GM18907 (cell line): ENCODE results near the gene TRIM8.

Experiments used
- ATAC-seq: cut with Tn5 transposase; IDR thresholded peaks from one replicate; pipeline ENCODE4 v1.9.1; 2021; ENCODE audit warnings: mild to moderate bottlenecking, moderate library complexity; ENCODE audit not compliant: unreplicated experiment

TRIM8 gene

GRCh38 chr10:102615361-102615760 lies 28.9 kb upstream of the TRIM8 start:
- ATAC-seq, result no peak

- no peak for ATAC-seq
Observed at GRCh38 chr10:102616066-102616770, 28.1 kb upstream of the TRIM8 start.

GRCh38 chr10:102617041-102617440 lies 27.2 kb upstream of the TRIM8 start:
- no peak for ATAC-seq

GRCh38 chr10:102617816-102618215 lies 26.5 kb upstream of the TRIM8 start:
- ATAC-seq, result no peak

DNA sequence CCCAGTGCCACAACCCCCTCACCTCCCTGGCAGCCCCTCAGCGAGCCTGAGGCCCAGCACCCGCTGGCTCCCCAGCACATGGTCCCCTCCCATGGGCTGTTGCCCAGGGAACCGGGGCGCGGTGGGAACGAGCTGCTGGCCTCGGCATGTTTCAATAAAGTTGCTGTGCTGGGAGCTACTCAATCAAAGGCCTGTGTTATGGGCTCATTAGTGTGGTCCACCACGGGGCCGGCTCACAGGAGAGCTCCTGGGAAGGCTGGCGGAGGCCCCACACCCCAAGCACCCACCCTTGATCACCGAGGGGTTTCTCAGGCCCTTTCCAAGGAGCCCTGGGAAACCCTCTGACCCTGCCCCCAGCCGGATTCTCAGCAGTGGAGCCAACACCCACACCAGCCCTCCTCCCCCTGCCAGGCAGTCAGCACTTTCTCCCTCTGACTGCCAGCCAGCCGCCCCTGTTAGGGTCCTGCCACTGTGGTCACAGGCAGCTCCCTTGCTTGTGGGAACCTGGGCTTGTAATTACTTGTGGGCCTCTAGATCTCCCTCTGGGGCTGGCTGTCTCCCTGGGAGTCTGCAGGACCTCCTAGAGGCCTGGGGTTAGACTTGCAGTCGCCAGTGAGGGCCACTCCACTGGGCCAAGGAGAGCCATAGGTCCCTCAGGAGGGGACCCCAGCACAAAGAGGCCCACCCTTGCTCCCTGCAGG lies 24.8 kb upstream of the TRIM8 start:
- no peak for ATAC-seq

GRCh38 chr10:102620138-102620590 lies 24.1 kb upstream of the TRIM8 start:
- no peak for ATAC-seq

DNA sequence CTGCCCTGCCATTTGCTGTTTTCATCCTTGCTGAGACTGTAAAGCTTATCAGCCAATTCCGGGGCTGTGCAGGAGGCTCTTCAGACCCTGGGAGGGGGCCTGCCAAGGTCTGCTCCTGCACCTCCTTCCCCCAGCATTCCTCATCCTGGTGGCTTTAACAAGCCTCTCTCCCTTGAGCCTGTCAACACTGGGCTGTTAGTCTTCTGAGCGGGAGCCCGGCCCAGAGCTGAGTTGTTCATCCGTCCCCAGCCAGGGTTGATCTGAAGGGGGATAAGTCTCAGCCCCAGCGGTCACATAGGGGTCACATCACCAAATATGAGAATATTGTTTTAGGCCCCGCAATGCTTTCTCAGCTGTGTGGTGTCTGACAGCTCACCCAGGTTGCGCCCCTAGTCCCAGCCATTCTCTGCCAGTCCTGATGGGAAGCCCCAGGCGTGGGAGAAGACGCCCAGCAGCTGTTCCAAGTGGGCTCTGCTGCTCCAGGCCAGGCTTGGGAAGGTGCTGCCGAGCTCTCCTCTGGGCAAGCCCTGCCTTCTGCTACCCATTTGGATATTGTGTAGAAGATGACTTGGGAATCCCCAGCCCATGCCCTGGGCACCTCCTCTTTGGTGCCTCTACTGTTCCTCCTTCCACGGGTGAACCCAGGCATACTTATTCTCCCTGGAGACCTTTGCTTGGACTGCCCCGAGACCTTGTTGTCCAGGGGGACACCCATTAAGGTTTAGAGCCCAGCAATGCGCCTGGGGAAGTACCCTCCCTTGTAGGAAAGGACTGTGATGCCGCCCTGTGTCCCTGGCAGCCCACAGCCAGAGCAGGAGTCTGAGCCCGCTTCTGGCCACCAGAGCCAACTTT lies 23.5 kb upstream of the TRIM8 start:
- ATAC-seq, result no peak

GRCh38 chr10:102621443-102622325 lies 22.6 kb upstream of the TRIM8 start:
- ATAC-seq, result no peak

DNA sequence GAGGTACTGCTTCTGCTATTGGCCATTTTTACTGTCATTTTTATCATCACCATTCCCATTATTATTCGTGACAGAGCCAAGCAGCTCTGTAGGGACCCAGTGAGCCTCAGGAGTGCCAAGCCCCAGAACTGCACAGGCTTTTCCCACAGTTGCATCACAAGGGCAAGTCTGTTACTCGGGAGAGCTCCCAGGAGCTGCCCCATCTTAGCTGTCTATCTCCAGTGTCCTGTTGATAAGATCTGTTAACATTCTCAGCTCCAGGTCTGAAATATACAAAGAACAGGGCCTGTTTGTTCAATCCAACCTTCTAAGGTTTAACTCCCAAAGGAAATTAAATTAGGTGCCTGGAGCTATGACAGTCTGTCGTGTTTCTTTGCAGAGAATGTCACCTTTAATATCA lies 20.2 kb upstream of the TRIM8 start:
- ATAC-seq, result no peak

DNA sequence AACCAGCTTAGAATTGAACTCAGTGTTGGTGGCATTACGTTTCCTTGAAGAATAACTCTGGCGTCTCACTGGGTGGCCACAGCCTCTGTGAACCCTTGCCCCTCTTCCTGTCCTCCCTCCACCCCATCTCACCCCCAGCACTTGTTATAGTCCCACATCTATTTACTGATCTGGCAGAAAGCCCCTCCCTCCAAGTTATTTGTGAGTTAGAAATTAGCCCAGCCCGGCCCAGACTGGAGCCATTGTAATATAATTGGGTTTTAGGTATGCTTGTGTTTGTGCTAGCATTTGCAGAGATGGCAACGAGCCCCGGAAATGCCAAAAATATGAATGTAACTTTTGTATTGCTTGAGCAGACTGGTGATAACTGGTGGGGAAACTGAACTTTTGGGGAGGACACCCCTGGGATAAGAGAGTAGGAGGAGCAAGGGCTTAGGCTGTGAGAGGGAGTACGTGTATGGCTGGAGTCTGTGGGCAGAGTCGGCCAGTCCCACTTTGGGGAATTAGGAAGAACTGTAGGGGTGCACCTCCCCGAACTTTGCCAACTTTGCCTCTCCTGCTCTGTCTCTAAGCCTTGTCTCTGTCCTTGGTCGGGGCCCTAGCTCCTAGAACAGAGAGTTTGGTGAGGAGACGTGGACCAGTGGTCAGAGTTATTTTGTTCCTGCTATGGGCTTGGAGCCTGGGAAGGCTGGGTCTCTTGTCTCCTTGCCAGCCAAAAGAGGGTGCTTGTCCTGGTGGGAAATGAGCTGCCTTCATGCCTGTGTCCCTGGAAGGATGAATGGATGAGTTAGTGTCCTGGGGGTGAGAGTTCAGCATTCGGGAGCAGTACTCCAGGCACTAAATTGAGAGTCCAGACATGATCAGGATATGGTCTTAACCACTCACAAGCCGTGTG lies 19.3 kb upstream of the TRIM8 start:
- no peak for ATAC-seq

GRCh38 chr10:102626026-102626685 lies 18.1 kb upstream of the TRIM8 start:
- ATAC-seq, result no peak

- ATAC-seq, result no peak
Observed at GRCh38 chr10:102627291-102627735, 17.0 kb upstream of the TRIM8 start.

- ATAC-seq, result no peak
Observed at GRCh38 chr10:102627736-102628293, 16.5 kb upstream of the TRIM8 start.

GRCh38 chr10:102628451-102628911 lies 15.8 kb upstream of the TRIM8 start:
- no peak for ATAC-seq

- no peak for ATAC-seq
Observed at GRCh38 chr10:102629661-102630614, 14.3 kb upstream of the TRIM8 start.

DNA sequence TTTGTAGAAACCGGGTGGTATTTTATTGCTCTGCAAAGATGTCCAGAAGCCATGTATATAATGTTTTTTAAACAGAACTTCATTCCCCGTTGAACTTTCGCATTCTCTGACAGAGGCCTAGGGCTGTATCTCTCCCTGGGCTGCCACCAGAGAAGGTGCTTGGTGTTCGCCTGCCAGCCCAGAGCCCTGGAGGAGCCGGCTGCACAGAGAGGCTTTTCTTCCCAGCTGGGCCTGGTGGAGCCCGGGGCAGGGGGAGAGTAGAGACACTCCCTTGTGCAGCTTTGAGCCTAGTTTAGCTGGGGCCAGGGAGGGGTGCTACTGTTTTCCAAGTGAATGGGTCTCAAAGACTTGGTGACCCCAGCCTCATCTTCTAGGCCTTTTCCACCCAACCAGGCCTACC lies 13.6 kb upstream of the TRIM8 start:
- ATAC-seq, result no peak
